ENCODE results near the gene MED9.

- TF ChIP-seq CTCF (IDR thresholded peaks at IDR 0.05; ENCODE audit: low read depth, low read length, missing input control) (no peak), RAD21 (IDR thresholded peaks at IDR 0.05) (no peak), SP1 (IDR thresholded peaks at IDR 0.05) (no peak), JUND (IDR thresholded peaks at IDR 0.05) (no peak), HNF4A (conservative IDR thresholded peaks at IDR 0.05) (no peak), YY1 (IDR thresholded peaks at IDR 0.05) (no peak), EGR1 (IDR thresholded peaks at IDR 0.05; ENCODE audit: low read depth in 2 of 2) (no peak), ATF3 (IDR thresholded peaks at IDR 0.05) (no peak)
- TF ChIP-seq, protein P1, sequence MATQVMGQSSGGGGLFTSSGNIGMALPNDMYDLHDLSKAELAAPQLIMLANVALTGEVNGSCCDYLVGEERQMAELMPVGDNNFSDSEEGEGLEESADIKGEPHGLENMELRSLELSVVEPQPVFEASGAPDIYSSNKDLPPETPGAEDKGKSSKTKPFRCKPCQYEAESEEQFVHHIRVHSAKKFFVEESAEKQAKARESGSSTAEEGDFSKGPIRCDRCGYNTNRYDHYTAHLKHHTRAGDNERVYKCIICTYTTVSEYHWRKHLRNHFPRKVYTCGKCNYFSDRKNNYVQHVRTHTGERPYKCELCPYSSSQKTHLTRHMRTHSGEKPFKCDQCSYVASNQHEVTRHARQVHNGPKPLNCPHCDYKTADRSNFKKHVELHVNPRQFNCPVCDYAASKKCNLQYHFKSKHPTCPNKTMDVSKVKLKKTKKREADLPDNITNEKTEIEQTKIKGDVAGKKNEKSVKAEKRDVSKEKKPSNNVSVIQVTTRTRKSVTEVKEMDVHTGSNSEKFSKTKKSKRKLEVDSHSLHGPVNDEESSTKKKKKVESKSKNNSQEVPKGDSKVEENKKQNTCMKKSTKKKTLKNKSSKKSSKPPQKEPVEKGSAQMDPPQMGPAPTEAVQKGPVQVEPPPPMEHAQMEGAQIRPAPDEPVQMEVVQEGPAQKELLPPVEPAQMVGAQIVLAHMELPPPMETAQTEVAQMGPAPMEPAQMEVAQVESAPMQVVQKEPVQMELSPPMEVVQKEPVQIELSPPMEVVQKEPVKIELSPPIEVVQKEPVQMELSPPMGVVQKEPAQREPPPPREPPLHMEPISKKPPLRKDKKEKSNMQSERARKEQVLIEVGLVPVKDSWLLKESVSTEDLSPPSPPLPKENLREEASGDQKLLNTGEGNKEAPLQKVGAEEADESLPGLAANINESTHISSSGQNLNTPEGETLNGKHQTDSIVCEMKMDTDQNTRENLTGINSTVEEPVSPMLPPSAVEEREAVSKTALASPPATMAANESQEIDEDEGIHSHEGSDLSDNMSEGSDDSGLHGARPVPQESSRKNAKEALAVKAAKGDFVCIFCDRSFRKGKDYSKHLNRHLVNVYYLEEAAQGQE (IDR thresholded peaks at IDR 0.05): no peak
- TF ChIP-seq, protein P2, sequence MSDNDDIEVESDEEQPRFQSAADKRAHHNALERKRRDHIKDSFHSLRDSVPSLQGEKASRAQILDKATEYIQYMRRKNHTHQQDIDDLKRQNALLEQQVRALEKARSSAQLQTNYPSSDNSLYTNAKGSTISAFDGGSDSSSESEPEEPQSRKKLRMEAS (IDR thresholded peaks at IDR 0.05): no peak
Observed at GRCh38 chr17:17506181-17506741, 29.5 kb downstream of the MED9 start.

Data from liver (tissue), 3 donors.